BLaER1 (cell line): ENCODE results near the gene KCNIP3.

Experiments used
- H3K27ac ChIP-seq: shearing (Covaris generic); formaldehyde crosslinking; 2 replicates; pipeline ENCODE4 v1.8.1; 2022
- H3K27me3 ChIP-seq: shearing (Covaris generic); formaldehyde crosslinking; 2 replicates; pipeline ENCODE4 v1.8.1; 2022
- H3K36me3 ChIP-seq: shearing (Covaris generic); formaldehyde crosslinking; 2 replicates; pipeline ENCODE4 v1.8.1; 2022
- H3K4me1 ChIP-seq: shearing (Covaris generic); formaldehyde crosslinking; 2 replicates; pipeline ENCODE4 v1.8.1; 2022
- H3K4me2 ChIP-seq: shearing (Covaris generic); formaldehyde crosslinking; 2 replicates; pipeline ENCODE4 v1.8.1; 2022
- H3K4me3 ChIP-seq: shearing (Covaris generic); formaldehyde crosslinking; 2 replicates; pipeline ENCODE4 v1.8.1; 2022
- H3K9ac ChIP-seq: shearing (Covaris generic); formaldehyde crosslinking; 2 replicates; pipeline ENCODE4 v1.8.1; 2022
- H3K9me3 ChIP-seq: shearing (Covaris generic); formaldehyde crosslinking; 2 replicates; pipeline ENCODE4 v1.8.1; 2022
- H4K20me1 ChIP-seq: shearing (Covaris generic); formaldehyde crosslinking; 2 replicates; pipeline ENCODE4 v1.8.1; 2022
- Cebpa-rat ChIP-seq: shearing (Covaris generic); IDR thresholded peaks from 2 replicates; pipeline ENCODE4 v1.8.1; 2022

Gene KCNIP3

GRCh38 chr2:95334916-95335641 lies 37.9 kb downstream of the KCNIP3 start:
- Histone ChIP-seq H3K27ac (no peak overlapping the region), H3K9ac (no peak overlapping the region), H3K4me3 (no peak overlapping the region), H3K36me3 (no peaks in the 10 kb centered on the region), H3K4me1 (peaks cover 12% of the 10 kb centered on the region), H3K27me3 (no peaks in the 10 kb centered on the region), H4K20me1 (no peaks in the 10 kb centered on the region), H3K9me3 (no peaks in the 10 kb centered on the region), H3K4me2 (no peak overlapping the region)
- TF ChIP-seq Cebpa-rat: no peak

- Histone ChIP-seq H3K4me3 (no peak overlapping the region), H3K9me3 (no peaks in the 10 kb centered on the region), H3K27me3 (no peaks in the 10 kb centered on the region), H3K9ac (no peak overlapping the region), H3K4me2 (no peak overlapping the region), H3K4me1 (peaks cover 12% of the 10 kb centered on the region), H3K27ac (no peak overlapping the region), H4K20me1 (no peaks in the 10 kb centered on the region), H3K36me3 (no peaks in the 10 kb centered on the region)
- TF ChIP-seq Cebpa-rat: no peak
Observed at GRCh38 chr2:95336406-95336805, 39.3 kb downstream of the KCNIP3 start.

GRCh38 chr2:95337829-95338228 lies 40.7 kb downstream of the KCNIP3 start:
- H3K27me3 ChIP-seq: peaks cover 2% of the 10 kb centered on the region; the same call in 1 of the 2 replicates
- H3K9me3 ChIP-seq: no peaks in the 10 kb centered on the region
- H3K36me3 ChIP-seq: no peaks in the 10 kb centered on the region
- TF ChIP-seq Cebpa-rat: no peak
- no peak overlapping the region for H3K9ac ChIP-seq
- no peak overlapping the region for H3K4me3 ChIP-seq
- H3K4me1 ChIP-seq: peaks cover 12% of the 10 kb centered on the region
- H3K27ac ChIP-seq: no peak overlapping the region
- H4K20me1 ChIP-seq: no peaks in the 10 kb centered on the region; the same call in 1 of the 2 replicates
- H3K4me2 ChIP-seq: no peak overlapping the region

GRCh38 chr2:95342556-95343320 lies 45.6 kb downstream of the KCNIP3 start:
- no peaks in the 10 kb centered on the region for H3K9me3 ChIP-seq
- no peak overlapping the region for H3K4me2 ChIP-seq
- H3K4me1 ChIP-seq: peaks cover 7% of the 10 kb centered on the region; the same call in 1 of the 2 replicates
- H4K20me1 ChIP-seq: peaks cover 11% of the 10 kb centered on the region
- H3K27ac ChIP-seq: no peak overlapping the region
- H3K4me3 ChIP-seq: no peak overlapping the region
- peaks cover 46% of the 10 kb centered on the region for H3K27me3 ChIP-seq
- no peak for TF ChIP-seq Cebpa-rat
- no peaks in the 10 kb centered on the region for H3K36me3 ChIP-seq
- no peak overlapping the region for H3K9ac ChIP-seq

GRCh38 chr2:95343429-95344214 lies 46.5 kb downstream of the KCNIP3 start:
- Histone ChIP-seq H3K4me3 (no peak overlapping the region), H3K4me2 (no peak overlapping the region), H3K27me3 (peaks cover 55% of the 10 kb centered on the region), H3K9me3 (no peaks in the 10 kb centered on the region), H4K20me1 (peaks cover 17% of the 10 kb centered on the region), H3K36me3 (no peaks in the 10 kb centered on the region), H3K4me1 (peaks cover 7% of the 10 kb centered on the region; the same call in 1 of the 2 replicates), H3K27ac (no peak overlapping the region), H3K9ac (no peak overlapping the region)
- no peak for TF ChIP-seq Cebpa-rat

GRCh38 chr2:95344215-95344583 lies 47.1 kb downstream of the KCNIP3 start:
- no peak for TF ChIP-seq Cebpa-rat
- Histone ChIP-seq H3K9ac (no peak overlapping the region), H3K9me3 (no peaks in the 10 kb centered on the region), H3K27me3 (peaks cover 56% of the 10 kb centered on the region), H4K20me1 (peaks cover 17% of the 10 kb centered on the region), H3K27ac (no peak overlapping the region), H3K36me3 (no peaks in the 10 kb centered on the region), H3K4me2 (no peak overlapping the region), H3K4me3 (no peak overlapping the region), H3K4me1 (peaks cover 7% of the 10 kb centered on the region; the same call in 1 of the 2 replicates)

GRCh38 chr2:95344656-95345055 lies 47.5 kb downstream of the KCNIP3 start:
- peak overlapping the region; percentile 94; the same call in 1 of the 2 replicates for H3K4me2 ChIP-seq
- H3K27me3 ChIP-seq: peaks cover 56% of the 10 kb centered on the region
- no peak for TF ChIP-seq Cebpa-rat

GRCh38 chr2:95345081-95345562 lies 48.0 kb downstream of the KCNIP3 start:
- Histone ChIP-seq H3K36me3 (no peaks in the 10 kb centered on the region), H3K27me3 (peaks cover 56% of the 10 kb centered on the region), H3K27ac (no peak overlapping the region), H3K9ac (no peak overlapping the region), H3K4me2 (peak overlapping the region; percentile 94), H3K9me3 (no peaks in the 10 kb centered on the region), H3K4me1 (peaks cover 7% of the 10 kb centered on the region; the same call in 1 of the 2 replicates), H4K20me1 (peaks cover 17% of the 10 kb centered on the region), H3K4me3 (peak overlapping the region; percentile 71)
- no peak for TF ChIP-seq Cebpa-rat

More at GRCh38 chr2:95344656-95345055, 47.5 kb downstream of the KCNIP3 start:
- Histone ChIP-seq H3K27ac (no peak overlapping the region), H3K4me1 (peaks cover 7% of the 10 kb centered on the region; the same call in 1 of the 2 replicates), H3K4me3 (no peak overlapping the region), H3K36me3 (no peaks in the 10 kb centered on the region), H3K9ac (no peak overlapping the region), H4K20me1 (peaks cover 17% of the 10 kb centered on the region), H3K9me3 (no peaks in the 10 kb centered on the region)

- H3K4me1 ChIP-seq: peaks cover 7% of the 10 kb centered on the region; the same call in 1 of the 2 replicates
- TF ChIP-seq Cebpa-rat: no peak
- H3K27me3 ChIP-seq: peaks cover 56% of the 10 kb centered on the region
- no peaks in the 10 kb centered on the region for H3K9me3 ChIP-seq
- no peak overlapping the region for H3K27ac ChIP-seq
- peak overlapping the region; percentile 36; the same call in 1 of the 2 replicates for H3K9ac ChIP-seq
- peak overlapping the region; percentile 94 for H3K4me2 ChIP-seq
- H3K36me3 ChIP-seq: no peaks in the 10 kb centered on the region
- peak overlapping the region; percentile 71 for H3K4me3 ChIP-seq
- peaks cover 17% of the 10 kb centered on the region for H4K20me1 ChIP-seq
Observed at GRCh38 chr2:95345563-95346230, 48.5 kb downstream of the KCNIP3 start.
